HG03135 (cell line): ENCODE measurements around the gene RAP1GAP2.
"Not testable (repeated sequence)": the region's sequence is repeated elsewhere in the genome, so short reads cannot be mapped to it uniquely, and the experiment has no call there.

ENCODE experiments used
- ATAC-seq: cut with Tn5 transposase; IDR thresholded peaks from one replicate; pipeline ENCODE4 v1.9.1; 2021; ENCODE audit warnings: mild to moderate bottlenecking, moderate library complexity; ENCODE audit not compliant: unreplicated experiment

RAP1GAP2 gene

DNA sequence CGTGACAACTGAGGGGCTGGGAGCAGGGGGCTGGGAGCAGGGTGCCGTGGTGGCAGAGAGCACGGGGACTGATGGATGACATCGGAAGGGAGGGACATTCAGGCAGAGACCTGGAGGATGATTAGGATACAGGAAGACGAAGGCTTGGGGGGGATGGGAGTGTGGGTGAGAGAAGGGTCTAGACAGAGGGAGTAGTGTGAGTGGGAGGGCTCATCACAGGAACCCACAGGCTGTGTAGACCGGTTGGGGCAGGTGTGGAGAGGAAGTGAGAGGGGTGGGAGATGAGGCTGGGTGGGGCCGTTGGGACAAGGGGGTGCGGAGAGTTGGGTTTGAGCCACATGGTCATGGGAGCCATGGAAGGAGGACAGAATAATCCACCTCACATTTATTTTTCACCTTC is 83.8 kb downstream of the RAP1GAP2 start:
- no peak for ATAC-seq

DNA sequence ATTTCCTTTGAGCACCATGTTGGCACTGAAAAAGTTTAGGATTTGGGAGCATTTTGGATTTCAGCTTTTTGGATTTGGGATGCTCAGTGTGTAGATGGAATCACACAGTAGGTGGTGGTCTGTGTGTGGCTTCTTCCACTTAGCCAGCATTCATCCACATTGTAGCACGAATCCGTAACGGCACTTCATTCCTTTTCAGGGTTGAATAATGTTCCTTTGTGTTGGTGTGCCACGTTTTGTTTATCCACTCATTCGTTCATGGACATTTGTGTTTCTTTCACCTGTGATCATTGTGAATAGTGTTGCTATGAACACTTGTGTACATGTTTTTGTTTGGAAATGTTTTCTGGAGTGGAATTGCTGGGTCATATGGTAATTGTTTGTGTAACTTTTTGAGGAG is 85.1 kb downstream of the RAP1GAP2 start:
- no peak for ATAC-seq

DNA sequence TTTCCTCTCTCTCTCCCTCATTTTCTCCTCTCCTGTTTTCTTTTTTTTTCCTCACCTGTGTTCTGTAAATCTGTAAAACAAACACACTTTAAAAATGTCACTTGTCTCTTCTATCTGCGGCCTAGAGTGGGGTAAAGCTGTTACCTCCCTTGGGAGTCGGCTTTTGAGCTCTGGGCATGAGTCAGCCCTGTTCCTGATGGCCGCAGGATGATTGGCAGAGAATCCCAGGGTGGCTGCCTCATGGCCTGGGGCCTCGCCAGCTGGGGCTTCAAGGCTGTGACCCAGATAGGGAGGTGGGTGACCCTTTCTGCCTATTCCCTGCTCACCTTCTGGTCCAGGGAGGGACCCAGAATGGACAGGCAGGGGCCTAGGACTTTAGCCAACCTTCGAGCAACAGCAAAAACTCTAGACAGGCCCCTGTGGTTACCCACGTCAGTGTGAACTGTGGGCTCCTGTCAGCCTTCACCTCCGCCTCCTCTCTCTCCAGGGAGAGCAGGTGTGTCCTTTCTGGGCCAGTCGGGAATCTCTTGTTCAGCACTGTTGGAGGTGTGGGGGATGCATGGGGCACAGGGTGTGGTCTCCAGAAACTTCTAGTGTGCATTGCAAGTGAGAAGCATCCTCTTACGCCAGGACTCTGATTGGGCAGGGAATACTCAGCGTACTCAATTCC is 87.4 kb downstream of the RAP1GAP2 start:
- ATAC-seq: no peak

DNA sequence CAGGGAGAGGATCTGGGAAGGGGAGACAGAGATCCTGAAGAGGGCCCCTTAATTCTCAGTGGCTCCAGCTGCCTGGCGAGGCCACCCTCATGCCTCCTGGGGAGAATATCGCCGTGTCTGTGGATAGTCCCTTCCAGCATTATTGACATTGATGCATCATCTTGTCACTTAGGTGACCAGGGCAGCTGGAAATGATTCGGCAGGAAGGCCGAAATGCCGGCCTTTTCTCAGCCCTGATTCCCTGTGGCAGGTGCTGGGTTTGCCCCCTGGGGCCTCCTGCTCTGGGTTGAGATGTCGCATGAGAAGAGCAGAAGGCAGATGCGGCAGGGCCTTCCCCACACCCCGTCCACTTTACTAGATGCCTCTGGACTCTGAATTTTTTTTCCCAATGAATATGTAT is 89.5 kb downstream of the RAP1GAP2 start:
- no peak for ATAC-seq

DNA sequence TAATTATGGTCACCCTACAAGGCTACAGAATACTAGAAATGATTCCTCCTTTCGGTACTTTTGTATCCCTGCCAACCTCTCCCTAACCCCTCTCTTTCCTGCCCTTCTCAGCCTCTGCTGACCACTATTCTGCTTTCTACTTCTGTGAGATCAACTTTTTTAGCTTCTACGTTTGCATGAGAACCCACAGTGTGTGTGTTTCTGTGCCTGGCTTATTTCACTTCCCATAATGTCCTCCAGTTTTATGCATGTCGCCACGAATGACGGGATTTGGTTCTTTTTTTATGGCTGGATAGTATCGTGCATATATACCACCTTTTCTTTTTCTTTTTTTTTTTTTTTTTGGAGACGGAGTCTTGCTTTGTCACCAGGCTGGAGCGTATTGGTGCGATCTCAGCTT is 92.1 kb downstream of the RAP1GAP2 start:
- ATAC-seq: no peak

DNA sequence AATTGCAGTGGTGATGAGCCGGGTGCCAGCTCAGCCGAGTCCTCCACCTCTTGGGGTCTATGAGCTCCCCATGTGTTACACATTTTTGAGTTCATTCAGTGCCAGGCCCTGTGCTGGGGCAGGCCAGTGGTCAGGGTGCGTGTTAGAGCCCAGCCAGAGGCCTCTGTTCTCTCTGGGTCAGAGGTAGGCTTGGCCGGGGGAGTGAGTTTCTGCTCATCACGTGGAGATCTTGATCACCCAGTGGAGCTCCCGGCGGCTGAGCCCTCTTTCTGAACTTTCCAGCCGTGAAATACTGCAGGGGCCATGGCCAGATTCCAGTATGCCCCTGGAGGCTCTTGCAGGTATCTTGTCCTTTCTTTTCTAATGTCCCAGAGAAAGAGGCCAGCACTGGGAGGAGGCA is 93.0 kb downstream of the RAP1GAP2 start:
- ATAC-seq: no peak

DNA sequence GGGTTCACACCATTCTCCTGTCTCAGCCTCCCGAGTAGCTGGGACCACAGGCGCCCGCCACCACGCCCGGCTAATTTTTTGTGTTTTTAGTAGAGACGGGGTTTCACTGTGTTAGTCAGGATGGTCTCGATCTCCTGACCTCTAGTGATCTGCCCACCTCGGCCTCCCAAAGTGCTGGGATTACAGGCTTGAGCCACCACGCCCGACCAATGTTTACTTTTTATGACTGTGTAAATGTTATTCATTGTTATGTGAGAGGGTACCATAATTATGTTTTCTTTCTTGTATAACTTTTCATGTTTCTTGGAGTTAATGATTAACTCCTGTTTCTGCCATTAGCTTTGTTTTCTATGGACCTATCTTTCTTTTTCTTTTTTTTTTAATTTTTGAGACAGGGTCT is 94.5 kb downstream of the RAP1GAP2 start:
- not testable (repeated sequence) for ATAC-seq

DNA sequence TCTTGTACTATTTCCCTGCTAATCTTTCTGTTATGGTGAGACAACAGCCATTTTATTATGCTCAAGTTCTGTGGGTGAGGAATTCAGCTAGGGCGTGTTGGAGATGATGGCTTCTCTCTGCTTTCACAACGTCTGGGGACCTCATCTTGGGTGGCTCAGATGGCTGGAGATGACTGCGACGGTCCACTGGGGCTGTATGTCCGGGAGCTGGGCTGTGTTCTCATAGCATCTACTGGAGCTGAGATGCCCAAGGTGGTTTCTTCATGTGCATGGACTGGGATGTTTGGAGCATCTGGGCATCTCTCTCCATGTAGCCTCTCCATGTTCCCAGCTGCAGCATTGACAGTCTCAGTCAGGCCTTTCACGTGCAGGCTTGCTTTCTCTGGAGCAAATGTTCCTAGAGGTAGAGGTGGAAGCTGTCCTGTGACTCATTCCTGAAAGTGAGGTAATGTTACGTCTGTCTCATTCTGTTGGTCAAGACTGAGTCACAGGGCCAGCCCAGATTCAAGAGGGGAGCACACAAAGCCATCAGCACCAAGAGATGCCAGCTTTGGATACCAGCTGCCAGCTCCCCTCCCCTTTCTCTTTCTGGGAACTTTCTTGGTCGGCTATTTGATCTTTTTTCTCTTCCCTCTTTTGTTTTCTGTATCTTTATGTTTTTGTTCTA is 96.2 kb downstream of the RAP1GAP2 start:
- no peak for ATAC-seq

DNA sequence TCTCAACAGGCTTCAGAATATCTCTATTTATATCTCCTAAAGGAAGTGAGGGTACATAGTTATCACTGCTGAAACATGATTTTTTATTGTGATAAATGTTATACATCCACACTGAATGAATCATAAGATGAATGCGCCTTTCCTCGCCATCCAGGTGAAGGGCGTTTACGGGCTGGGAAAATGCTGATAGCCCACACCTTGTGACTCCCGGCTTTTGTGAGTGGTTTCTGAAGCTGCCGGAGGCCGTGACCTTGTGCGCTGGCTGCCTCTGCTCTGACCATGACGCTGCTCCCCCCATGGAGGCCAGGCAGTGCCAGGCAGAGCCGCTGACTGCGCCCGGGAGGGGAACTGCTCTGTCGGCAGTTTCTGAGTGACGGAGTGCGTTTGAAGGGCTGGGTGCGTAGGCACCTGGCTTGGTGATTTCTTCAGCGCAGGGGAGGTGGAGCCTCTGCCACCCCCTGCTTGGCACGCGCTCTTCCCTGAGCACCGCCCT is 97.2 kb downstream of the RAP1GAP2 start:
- no peak for ATAC-seq

DNA sequence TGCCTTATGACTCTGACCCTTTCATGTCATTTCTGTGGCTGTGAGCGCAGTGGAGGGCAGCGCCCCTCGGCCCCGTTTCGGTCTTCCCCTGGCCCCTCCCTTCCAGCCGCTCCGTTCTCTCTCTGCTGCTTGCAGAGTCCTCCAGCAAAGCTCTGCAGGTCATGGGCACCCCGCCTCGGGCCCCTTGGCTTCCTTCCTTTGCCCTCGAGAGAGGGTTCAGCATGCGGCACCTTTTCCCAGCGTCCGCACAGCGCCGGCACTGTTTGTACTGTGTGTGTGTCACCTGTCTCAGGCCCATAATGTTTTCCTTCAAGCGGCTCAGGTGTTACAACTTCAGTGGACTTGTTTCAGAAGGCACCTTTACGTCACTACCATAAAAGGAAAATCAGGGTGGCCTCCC is 98.5 kb downstream of the RAP1GAP2 start:
- no peak for ATAC-seq

DNA sequence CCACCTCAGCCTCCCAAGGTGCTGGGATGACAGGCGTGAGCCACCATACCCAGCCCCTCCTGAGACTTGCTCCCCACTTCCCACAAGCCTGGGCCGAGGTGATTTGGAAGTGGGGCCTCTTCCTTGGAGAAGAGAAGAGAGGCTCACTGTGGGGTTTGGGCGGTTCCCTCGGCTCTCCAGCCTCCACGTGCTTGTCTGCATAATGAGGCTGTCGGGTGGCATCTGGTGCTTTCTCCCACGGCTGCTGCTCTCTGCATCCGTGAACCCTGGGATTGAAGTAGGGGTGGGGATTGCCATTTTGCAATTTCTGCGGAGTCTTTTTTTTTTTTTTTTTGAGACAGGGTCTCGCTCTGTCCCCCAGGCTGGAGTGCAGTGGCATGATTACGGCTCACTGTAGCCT is 101.4 kb downstream of the RAP1GAP2 start:
- no peak for ATAC-seq

DNA sequence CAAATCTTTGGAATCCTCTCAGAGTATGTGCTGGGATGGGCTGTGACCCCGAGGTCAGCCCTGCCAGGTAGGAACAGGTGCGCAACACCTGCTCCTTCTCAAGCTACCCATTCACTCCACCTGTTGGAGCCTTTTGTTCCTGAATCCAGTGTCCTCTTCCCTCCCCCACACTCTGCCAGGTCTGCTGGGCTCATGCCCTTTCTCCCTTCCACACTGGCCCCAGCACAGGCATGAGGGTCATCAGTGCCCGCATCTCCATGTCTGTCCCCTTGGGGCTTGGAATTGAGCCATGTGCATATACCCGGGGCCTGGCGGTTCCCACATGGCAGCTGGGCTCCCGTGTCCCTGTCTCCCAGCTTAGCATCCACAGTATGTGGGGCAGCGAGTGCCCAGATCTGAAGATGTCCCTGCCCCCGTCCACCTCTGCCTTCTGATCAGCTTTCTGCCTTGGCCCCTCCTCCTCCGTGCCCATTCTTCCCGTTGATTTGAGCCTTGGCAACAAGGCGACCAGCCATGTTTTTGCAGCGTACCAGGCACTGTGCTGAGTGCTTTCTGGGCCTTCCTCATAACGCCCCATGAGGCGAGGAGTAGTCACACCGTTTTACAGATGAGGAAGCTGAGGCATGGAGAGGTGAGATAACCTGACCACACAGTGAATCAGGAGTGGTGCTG is 102.2 kb downstream of the RAP1GAP2 start:
- no peak for ATAC-seq

DNA sequence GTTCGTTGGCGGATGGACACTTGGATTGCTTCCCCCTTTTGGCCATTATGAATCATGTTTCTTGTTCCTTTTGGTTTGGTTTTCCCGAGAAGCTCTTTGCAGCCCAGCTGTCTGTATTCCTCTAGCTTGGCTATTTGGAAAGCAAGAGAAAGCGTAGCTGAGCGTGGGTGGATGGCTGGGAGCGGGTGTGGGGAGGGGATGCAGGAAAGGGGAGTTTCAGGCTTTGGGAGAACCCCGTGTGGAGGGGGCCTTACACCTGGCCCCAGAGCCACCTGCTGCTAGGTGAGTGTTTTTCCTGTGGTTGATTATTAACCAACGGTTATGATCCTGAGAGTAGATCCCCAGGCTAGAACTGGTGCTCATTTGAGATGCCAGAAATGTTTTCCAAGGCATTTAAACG is 103.7 kb downstream of the RAP1GAP2 start:
- ATAC-seq: no peak

DNA sequence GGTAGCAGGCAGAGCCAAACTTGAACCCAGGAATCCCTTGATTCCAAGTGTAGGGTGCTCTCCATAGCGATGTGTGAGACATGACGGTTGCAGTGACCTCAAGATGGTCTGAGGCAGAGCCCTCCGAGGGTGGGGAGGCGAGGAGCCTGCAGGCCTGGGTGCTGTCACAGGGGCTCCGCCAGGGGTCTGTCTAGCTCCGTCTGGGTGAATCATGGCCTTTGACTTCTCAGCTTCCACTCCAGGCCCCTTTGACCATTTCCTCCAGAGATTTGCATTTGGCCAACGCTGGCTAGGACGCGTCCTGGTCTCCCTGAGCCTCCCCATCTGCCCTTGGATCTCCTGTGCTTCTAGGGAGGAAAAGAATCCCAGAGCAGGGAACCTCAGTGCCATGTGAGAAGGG is 104.6 kb downstream of the RAP1GAP2 start:
- no peak for ATAC-seq

DNA sequence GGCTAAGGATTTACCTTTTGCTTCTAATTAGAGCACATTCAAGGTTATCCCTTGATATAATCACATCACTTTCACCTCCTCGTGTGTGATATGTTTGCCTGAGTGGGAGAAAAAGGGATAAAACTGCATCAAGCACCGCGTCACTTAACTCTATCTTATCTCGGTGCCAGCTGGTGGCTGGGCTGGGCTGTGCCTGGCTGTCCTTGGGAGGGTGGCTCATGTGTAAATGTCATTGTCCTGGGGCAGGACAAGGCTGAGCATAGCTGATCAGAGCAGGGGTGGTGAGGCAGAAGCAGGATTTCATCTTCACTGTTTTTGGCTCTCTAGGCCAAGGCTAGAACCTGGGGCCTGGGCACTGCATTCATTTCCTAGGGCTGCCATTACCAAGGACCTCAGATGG is 105.3 kb downstream of the RAP1GAP2 start:
- ATAC-seq: no peak

DNA sequence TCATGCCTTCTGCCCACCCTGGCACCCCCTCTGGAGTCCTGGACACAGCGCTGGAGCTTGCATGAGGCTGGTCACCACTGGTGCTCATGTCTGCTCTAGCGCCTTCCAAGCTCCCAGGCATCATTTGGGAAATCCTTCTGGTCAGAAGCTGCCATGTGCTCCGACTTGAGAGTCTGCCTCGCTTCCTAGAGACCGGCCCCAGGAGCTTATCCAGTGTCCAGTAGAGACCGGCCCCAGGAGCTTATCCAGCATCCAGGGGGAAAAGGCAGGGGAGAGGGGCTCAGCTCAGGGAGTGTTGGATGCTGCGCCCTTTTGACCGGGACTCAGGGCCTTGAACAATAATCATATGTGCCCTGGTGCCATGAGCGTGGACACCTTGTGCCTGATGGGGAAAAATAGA is 106.3 kb downstream of the RAP1GAP2 start:
- ATAC-seq: no peak

DNA sequence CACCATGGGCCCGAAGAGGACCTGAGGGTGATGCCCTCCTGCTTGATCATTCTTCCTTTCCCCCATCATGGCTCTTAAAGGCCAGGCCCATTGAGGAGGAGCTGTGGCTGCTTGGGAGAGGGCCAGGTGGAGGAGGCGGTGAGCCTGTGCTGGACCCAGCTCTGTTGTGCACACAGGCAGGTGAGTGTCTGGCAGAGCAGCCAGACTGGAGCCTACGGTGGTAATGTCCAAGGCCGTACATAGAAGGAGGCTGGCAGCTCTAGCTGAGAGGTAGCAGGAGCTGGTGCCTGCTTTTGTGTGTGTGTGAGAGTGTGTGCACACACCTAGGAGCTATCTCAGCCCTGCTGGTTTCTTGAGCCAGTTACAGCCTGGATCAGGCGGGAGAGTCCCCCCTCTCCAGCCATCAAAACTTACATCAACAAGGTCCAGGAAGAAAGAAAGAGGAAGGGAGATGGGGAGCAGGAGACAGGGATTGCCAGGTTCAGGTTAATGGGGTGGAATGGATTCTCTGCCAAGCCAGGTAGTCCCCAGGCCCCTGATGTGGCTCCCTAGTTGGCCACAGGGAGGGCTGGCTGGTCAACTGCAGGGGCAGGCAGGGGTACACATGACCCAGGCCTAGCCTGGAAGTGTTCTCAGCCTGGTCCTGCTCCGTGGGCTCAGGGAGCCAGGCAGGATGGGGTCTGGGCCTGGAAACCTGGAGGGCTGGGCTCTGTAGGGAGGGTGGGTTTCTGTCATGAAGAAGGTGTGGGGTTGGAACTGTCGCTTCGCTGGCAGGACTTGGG is 107.1 kb downstream of the RAP1GAP2 start:
- ATAC-seq: no peak

DNA sequence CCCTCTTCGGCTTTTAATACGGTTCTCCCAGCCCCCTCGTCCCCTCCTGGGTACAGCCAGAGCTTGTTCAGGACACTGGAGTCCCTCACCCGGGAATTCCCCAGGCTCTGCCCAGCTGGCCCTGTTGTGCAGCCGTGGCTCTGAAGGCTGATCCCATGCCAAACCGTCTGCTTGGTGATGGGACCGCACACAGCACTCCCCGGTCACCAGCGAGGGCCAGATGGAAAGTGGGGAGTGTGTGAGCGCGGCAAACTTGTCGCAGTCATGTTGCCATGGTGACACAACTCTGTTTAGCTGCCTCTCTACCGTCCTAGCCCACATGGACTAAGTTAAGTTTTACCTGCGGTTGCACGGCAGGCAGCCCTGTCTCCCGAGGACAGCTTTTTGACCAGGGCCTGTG is 107.9 kb downstream of the RAP1GAP2 start:
- ATAC-seq: no peak

DNA sequence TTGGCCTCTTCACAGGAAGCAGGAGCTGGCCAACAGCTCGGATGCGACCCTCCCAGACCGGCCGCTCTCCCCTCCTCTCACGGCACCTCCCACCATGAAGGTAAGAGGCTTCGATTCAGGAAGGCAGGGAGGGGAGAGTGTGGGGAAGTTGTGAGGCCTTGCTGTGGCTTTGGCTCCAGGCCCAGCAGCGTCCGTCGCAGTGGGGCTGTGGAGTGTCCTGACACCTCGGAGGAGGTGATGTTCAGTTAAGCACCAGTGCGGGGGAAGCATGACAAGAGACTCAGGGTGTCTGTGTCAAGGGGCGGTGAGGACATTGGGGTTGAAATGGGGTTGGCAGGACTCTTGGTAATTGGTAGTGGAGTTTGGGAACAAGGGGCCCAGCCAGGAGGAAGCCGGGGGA is 109.0 kb downstream of the RAP1GAP2 start:
- no peak for ATAC-seq

DNA sequence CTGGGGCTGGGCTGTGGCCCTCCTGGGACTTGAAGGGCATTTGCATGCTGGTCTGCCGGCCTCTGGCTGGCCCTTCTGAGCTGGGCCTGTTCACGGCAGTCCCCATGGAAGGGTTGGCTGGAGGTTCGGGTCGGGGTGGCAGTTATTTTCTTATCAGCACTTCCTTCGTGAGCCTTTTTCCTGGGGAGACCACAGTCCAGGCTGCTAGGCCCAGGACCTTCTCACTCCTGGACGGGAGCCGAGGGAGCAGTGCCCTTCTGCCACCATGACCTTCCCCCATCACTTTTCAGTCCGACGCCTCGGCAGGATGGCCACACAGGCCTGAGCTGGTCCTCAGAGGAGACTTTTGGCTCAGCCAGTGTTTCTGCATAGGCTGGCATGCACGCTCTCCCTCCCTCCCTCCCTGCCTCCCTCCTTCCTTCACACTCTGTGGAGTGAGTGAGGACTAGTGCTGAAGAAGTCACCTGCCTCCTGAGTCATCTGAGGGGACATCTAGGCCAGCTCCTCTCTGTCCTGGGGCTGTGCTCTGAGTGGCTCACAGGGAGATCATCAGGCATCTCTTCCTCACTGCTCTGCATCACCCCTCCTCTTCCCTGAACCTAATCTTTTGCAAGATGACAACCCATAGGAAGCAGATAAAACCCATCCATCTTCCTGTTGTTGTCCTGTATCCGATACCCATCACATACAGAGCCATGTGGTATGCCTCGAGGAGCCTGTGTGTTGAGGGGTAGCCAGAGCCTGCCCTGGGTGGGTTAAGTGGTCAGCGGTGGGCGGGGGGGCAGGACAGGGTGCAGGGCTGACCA is 109.7 kb downstream of the RAP1GAP2 start:
- no peak for ATAC-seq

DNA sequence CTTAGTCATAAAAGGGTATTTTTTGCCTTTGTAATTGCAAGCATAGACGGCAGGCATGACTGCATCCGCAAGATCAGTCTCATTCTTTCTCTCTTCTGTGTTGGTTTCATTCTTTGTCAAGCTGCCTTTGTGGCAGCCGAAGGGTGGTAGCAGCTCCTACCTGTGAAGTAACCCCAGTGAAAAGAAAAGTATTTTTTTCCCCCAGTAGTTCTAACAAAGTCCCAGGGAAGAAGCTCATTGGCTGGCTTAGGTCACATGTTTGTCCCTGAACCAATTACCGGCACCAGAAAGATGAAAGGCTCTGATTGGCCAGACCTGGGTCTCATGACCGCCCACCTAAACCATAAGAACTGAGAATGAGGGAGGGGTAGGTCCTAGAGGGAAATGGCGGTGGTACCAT is 110.7 kb downstream of the RAP1GAP2 start:
- ATAC-seq: no peak
